ENCODE data around the gene TEX11. TPM values are rescaled to one million over a fixed set of nuclear protein-coding genes. Genes with fewer than 3 reads are reported as not detected.

Gene TEX11
- polyA plus RNA-seq, 1 donor (not counting 4 experiments of a cell fraction or from before 2014, with no cell fraction given) = not detected

GRCh38 chrX:70479247-70479921, 429.1 kb downstream of the TEX11 start:
- Histone ChIP-seq H3K4me2 (ENCODE audit: control insufficient read depth, extremely low read depth, insufficient read depth, low read depth, low read length) (peak overlapping the region; percentile 23), H3K4me1 (ENCODE audit: control insufficient read depth, extremely low read depth, insufficient read depth, low read length) (peaks cover 20% of the 10 kb centered on the region), H4K20me1 (ENCODE audit: control insufficient read depth, extremely low read depth, insufficient read depth, low read length) (no peaks in the 10 kb centered on the region), H3K9me1 (ENCODE audit: control insufficient read depth, extremely low read depth, insufficient read depth, low read length) (no peaks in the 10 kb centered on the region), H3K9ac (ENCODE audit: control insufficient read depth, extremely low read depth, insufficient read depth, low read length) (no peak overlapping the region), H3K36me3 (ENCODE audit: control insufficient read depth in 2 of 2, extremely low read depth in 1 of 2, insufficient read depth in 2 of 2, low read length in 2 of 2) (no peaks in the 10 kb centered on the region), H3K4me3 (ENCODE audit: control insufficient read depth in 2 of 3, extremely low read depth in 1 of 3, insufficient read depth in 2 of 3, low read depth in 1 of 3, low read length in 3 of 3) (no peak overlapping the region), H3K27ac (ENCODE audit: control insufficient read depth, insufficient read depth, low read length) (peak overlapping the region; percentile 41), H3K27me3 (ENCODE audit: control insufficient read depth, extremely low read depth, insufficient read depth, low read length) (no peaks in the 10 kb centered on the region), H3K9me3 (ENCODE audit: control insufficient read depth, low read depth, low read length) (no peaks in the 10 kb centered on the region), H2AFZ (ENCODE audit: control insufficient read depth, low read length) (no peak overlapping the region), H3K79me2 (ENCODE audit: control insufficient read depth, insufficient read depth, low read length) (no peaks in the 10 kb centered on the region)
- no peak for TF ChIP-seq EZH2 (IDR thresholded peaks at IDR 0.05; ENCODE audit: low read length)
- TF ChIP-seq CTCF (optimal IDR thresholded peaks at IDR 0.05 in 1 of 3, IDR thresholded peaks at IDR 0.05 in 1 of 3, conservative IDR thresholded peaks at IDR 0.05 in 1 of 3; ENCODE audit: extremely low read depth in 1 of 3, insufficient read depth in 2 of 3, low read length in 3 of 3) = no peak
- dilution Hi-C loops (cut with MboI; ENCODE audit: extremely low pct_ligation_motif_present, low sequenced_read_pairs) = no loop called here
- FAIRE-seq (peak; percentile 32), DNase-seq (ENCODE audit: low read depth, low spot score) (no peak)

Small RNAs within 50 kb of the gene (small RNA-seq; reads per million reads assigned to genes)
- gene SNORD3E (ENCODE audit: insufficient read length in 3 of 3, low read depth in 3 of 3, low replicate concordance in 1 of 3) = 0 reads per million in 3 experiments

Other genes starting within 250 kb of the TEX11 start
- gene SLC7A3, start 22.4 kb upstream of the TEX11 start, polyA plus RNA-seq = not detected in 3 replicates
- gene SNX12, start 159.6 kb upstream of the TEX11 start, polyA plus RNA-seq = 78.8 to 94.0 TPM (median 83.7 TPM) in 3 replicates
- gene FOXO4, start 187.1 kb upstream of the TEX11 start, polyA plus RNA-seq = 1.5 to 3.2 TPM (median 1.6 TPM) in 3 replicates
- not detected in 3 replicates for gene CXorf65, start 198.0 kb upstream of the TEX11 start, polyA plus RNA-seq
- gene IL2RG, start 202.9 kb upstream of the TEX11 start, polyA plus RNA-seq = 0.12 to 0.42 TPM (median 0.26 TPM) in 3 replicates
- 4.2 to 7.1 TPM (median 4.5 TPM) in 3 replicates for gene MED12, start 209.9 kb upstream of the TEX11 start, polyA plus RNA-seq
- gene NLGN3, start 236.1 kb upstream of the TEX11 start, polyA plus RNA-seq = 0.05 to 0.08 TPM (median 0.07 TPM) in 3 replicates